ENCODE results near the gene TDRD15. TPM values are rescaled to one million over a fixed set of nuclear protein-coding genes. Genes with fewer than 3 reads are reported as not detected.

TDRD15 gene
- total RNA-seq, 4 donors from 2014 or later = 0.34 TPM; not detected in 3

DNA sequence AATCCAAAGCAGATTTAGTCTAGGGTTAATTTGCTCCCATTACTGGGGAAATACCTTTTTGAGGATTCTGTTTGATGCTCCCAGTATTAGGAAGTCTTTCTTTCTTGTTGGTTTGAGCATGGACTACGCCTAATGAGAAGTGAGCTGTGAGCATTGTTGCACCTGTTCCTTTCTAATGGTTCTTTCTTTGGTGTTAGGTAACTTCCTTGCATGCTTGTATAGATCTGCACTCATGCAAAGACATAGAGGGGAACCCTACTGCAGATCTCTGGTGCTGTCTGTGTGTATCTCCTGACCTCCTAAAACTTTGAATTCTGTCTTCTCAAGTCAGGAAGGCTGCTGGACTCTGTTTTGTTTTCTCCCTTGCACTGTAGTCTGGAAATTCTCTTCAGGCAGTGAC is 12.8 kb upstream of the TDRD15 start:
- 55 to 57% methylated on average over 1 of the region's 1 CpG for WGBS, 2 donors
- no peaks in the 10 kb centered on the region for H3K9me3 ChIP-seq
- TF ChIP-seq, protein P1, sequence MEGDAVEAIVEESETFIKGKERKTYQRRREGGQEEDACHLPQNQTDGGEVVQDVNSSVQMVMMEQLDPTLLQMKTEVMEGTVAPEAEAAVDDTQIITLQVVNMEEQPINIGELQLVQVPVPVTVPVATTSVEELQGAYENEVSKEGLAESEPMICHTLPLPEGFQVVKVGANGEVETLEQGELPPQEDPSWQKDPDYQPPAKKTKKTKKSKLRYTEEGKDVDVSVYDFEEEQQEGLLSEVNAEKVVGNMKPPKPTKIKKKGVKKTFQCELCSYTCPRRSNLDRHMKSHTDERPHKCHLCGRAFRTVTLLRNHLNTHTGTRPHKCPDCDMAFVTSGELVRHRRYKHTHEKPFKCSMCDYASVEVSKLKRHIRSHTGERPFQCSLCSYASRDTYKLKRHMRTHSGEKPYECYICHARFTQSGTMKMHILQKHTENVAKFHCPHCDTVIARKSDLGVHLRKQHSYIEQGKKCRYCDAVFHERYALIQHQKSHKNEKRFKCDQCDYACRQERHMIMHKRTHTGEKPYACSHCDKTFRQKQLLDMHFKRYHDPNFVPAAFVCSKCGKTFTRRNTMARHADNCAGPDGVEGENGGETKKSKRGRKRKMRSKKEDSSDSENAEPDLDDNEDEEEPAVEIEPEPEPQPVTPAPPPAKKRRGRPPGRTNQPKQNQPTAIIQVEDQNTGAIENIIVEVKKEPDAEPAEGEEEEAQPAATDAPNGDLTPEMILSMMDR (IDR thresholded peaks at IDR 0.05) = no peak
- no peak for TF ChIP-seq POLR2A (IDR thresholded peaks at IDR 0.05)
- H3K27me3 ChIP-seq = peaks cover 0 to 4% (median 0%) of the 10 kb centered on the region in 4 donors
- intact Hi-C loops (cut with DNase I) = no loop called here
- H3K27ac ChIP-seq = no peak overlapping the region
- no peaks in the 10 kb centered on the region for H3K4me1 ChIP-seq
- H3K4me3 ChIP-seq = no peak overlapping the region
- no peaks in the 10 kb centered on the region for H3K36me3 ChIP-seq
- DNase-seq = no peak

DNA sequence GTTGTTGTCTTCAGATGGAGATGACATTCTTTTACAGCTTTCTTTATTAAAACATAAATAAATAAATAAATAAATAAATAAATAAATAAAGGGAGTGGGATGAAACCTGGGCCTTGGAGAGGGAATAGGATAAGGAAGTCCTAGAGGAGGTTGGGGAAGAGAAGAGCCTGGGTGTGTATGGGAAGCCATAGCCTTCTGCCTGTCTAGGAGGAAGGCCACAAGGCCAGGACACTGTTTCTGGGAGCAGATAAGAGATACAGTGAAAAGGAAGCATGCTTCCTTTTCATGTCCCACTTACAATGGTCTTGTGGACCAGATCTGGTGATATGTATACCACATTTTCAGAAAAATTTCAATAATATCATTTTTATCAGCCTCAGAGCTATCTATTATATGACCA is 6.1 kb upstream of the TDRD15 start:
- peaks cover 0 to 4% (median 0%) of the 10 kb centered on the region in 4 donors for H3K27me3 ChIP-seq
- TF ChIP-seq POLR2A (IDR thresholded peaks at IDR 0.05) = no peak
- TF ChIP-seq, protein P1 (IDR thresholded peaks at IDR 0.05) = no peak
- no peaks in the 10 kb centered on the region for H3K4me1 ChIP-seq
- H3K4me3 ChIP-seq = no peak overlapping the region
- intact Hi-C loops (cut with DNase I) = no loop called here
- no peaks in the 10 kb centered on the region for H3K9me3 ChIP-seq
- H3K36me3 ChIP-seq = no peaks in the 10 kb centered on the region
- H3K27ac ChIP-seq = no peak overlapping the region
- no peak for DNase-seq

DNA sequence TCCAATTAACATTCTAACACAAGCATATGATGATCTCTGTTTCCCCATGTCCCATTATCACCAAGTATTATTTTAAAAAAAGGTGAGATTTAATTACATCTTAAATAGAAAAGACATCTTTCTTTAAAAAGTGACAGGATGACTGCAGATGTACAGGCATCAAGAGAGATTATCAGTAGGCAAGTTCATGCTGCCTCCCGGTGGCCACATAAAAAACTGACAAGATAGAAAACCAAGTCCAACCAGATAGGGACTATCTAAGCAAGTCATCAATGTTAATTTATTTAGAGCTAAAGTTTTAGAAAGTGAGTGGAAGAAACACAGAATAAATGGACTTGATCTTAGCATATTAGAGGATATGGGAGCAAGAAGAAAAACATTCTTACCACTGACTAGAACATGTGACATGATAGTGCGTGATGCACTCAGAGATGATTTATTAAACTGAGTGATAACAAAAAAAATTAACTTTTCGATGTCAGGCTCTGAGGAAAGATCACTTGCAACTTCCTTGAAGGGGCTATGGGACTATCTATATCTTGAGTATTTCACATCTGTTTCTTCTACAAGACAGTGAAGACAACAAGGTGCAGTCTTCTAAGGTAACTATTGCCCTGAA is 5.4 kb upstream of the TDRD15 start:
- H3K27ac ChIP-seq = no peak overlapping the region
- 38% methylated on average over 3 of the region's 3 CpGs for WGBS, 2 donors
- TF ChIP-seq POLR2A (IDR thresholded peaks at IDR 0.05) = no peak
- TF ChIP-seq, protein P1 (IDR thresholded peaks at IDR 0.05) = peak in 5 of 6 experiments; percentile 13 to 54 (median 32)
- H3K9me3 ChIP-seq = no peaks in the 10 kb centered on the region
- no peaks in the 10 kb centered on the region for H3K4me1 ChIP-seq
- intact Hi-C loops (cut with DNase I) = no loop called here
- no peaks in the 10 kb centered on the region for H3K36me3 ChIP-seq
- peaks cover 0 to 4% (median 0%) of the 10 kb centered on the region in 4 donors for H3K27me3 ChIP-seq
- no peak overlapping the region for H3K4me3 ChIP-seq
- DNase-seq = no peak

DNA sequence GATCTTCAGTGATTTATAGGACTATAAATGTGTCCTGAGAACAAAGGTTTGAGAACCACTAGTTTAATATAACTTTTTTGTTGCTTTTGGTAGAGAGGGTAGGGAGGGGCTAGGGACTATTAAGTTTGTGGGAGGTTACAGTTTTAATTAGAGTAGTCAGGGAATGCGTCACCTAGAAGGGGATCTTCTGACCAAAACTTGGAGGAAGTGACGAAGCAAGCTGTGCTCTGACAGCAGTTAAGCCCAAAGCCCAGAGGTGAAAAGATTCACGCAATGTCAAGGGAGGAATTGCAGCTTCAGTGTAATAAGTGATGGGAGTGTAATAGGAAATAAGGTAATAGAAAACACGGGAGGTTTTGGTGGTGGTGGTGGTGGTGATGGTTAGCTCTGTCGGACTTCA is 8.1 kb downstream of the TDRD15 start:
- no peak for DNase-seq
- Histone ChIP-seq H3K27me3 (no peaks in the 10 kb centered on the region), H3K27ac (no peak overlapping the region), H3K36me3 (no peaks in the 10 kb centered on the region), H3K4me1 (no peaks in the 10 kb centered on the region), H3K9me3 (no peaks in the 10 kb centered on the region), H3K4me3 (no peak overlapping the region)
- intact Hi-C loops (cut with DNase I) = no loop called here
- TF ChIP-seq POLR2A (IDR thresholded peaks at IDR 0.05) = no peak
- TF ChIP-seq, protein P1 (IDR thresholded peaks at IDR 0.05) = no peak
- WGBS, 2 donors = 64 to 76% methylated on average over 5 of the region's 5 CpGs

DNA sequence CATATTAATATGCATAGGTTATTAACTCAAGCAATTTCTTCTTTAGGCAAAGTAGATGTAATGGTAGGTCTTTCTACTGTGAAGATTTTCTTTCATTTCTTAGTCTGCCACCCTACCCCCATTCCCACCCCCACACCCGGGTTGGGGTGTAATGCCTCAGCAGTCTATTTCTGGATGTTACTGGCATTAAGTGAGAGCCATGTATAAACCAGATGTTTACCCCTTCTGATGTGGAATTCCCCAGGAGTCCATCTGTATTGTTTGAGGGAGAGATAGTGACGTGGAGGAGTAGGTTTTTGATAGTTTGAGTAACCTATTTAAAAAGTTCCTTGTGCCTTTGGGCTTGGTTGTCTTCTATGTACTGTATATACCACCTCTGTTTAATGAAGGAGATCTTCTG is 11.8 kb downstream of the TDRD15 start:
- no peaks in the 10 kb centered on the region for H3K4me1 ChIP-seq
- no peaks in the 10 kb centered on the region for H3K27me3 ChIP-seq
- intact Hi-C loops (cut with DNase I) = no loop called here
- no peaks in the 10 kb centered on the region for H3K36me3 ChIP-seq
- no peaks in the 10 kb centered on the region for H3K9me3 ChIP-seq
- H3K4me3 ChIP-seq = no peak overlapping the region
- no peak overlapping the region for H3K27ac ChIP-seq
- WGBS, 2 donors = 61 to 70% methylated on average over 2 of the region's 2 CpGs
- no peak for TF ChIP-seq POLR2A (IDR thresholded peaks at IDR 0.05)
- no peak for DNase-seq

DNA sequence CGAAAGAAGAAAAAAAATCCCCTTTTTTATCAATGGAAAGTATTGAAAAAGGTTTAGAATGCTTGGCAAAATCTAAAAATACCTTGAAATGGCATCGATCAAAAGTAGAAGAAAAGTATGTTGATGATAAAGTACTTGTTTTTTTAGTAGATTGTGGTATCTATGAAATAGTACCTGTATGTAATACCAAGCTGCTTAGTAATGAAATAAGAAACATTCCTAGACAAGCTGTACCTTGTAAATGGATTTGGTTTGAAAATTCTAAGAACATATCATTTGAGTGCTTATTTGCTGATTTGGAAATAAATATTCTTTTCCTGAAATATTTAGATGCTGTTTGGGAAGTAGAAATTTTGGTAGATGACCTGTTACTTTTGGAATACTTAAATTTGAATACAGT is 18.4 kb downstream of the TDRD15 start:
- Histone ChIP-seq H3K36me3 (no peaks in the 10 kb centered on the region), H3K27me3 (no peaks in the 10 kb centered on the region), H3K27ac (no peak overlapping the region), H3K4me3 (no peak overlapping the region), H3K4me1 (no peaks in the 10 kb centered on the region), H3K9me3 (no peaks in the 10 kb centered on the region)
- TF ChIP-seq POLR2A (IDR thresholded peaks at IDR 0.05) = no peak
- TF ChIP-seq, protein P1 (IDR thresholded peaks at IDR 0.05) = no peak
- DNase-seq = no peak
- intact Hi-C loops (cut with DNase I) = no loop called here
- 41 to 43% methylated on average over 2 of the region's 2 CpGs for WGBS, 2 donors

All from esophagus squamous epithelium (tissue), 5 donors.